Breast epithelium (tissue), 4 donors: ENCODE measurements around the gene RPUSD1. TPM values are rescaled to one million over a fixed set of nuclear protein-coding genes. Genes with fewer than 3 reads are reported as not detected.

Source experiments
- DNase-seq, 2 donors: peaks; one replicate each; pipeline ENCODE4 v3.0.0-alpha.2; 2019; ENCODE audit warnings: low spot score in 2 of 2
- H3K27ac ChIP-seq, 2 donors: fragments of 200-600 bp; sonication (generic) in 1 of 2; one replicate each; pipeline ENCODE4 v1.5.1; 2016 to 2019; ENCODE audit warnings: mild to moderate bottlenecking in 1 of 2
- H3K27me3 ChIP-seq, 2 donors: fragments of 200-600 bp; sonication (generic) in 1 of 2; one replicate each; pipeline versions ENCODE4 v1.5.1 to v1.6.0; 2017 to 2019; ENCODE audit warnings: control low read depth in 1 of 2, mild to moderate bottlenecking in 1 of 2
- H3K36me3 ChIP-seq: fragments of 200-600 bp; one replicate; pipeline ENCODE4 v1.5.1; 2019
- H3K4me1 ChIP-seq, 2 donors: fragments of 200-600 bp; sonication (generic); one replicate each; pipeline ENCODE4 v1.5.1; 2016 to 2019; ENCODE audit warnings: control low read depth in 1 of 2
- H3K4me3 ChIP-seq, 3 donors: fragments of 200-600 bp; sonication (generic); 1 replicate in 2 of 3; 2 replicates in 1 of 3; pipeline ENCODE4 v1.5.1; 2016 to 2019; ENCODE audit warnings: mild to moderate bottlenecking in 3 of 3, moderate library complexity in 2 of 3
- H3K9me3 ChIP-seq, 2 donors: fragments of 200-600 bp; sonication (generic) in 1 of 2; one replicate each; pipeline ENCODE4 v1.5.1; 2016 to 2019; ENCODE audit warnings: control low read depth in 1 of 2
- CTCF ChIP-seq, 3 donors: fragments of 450-650 bp; IDR thresholded peaks; one replicate each; pipeline ENCODE4 v1.5.1; 2016 to 2017; ENCODE audit warnings: antibody characterized with exemption in 3 of 3, mild to moderate bottlenecking in 3 of 3, moderate library complexity in 3 of 3
- POLR2A ChIP-seq: fragments of 450-650 bp; IDR thresholded peaks from one replicate; pipeline ENCODE4 v1.6.1; 2016; ENCODE audit warnings: antibody characterized with exemption, mild to moderate bottlenecking, moderate library complexity
- POLR2AphosphoS5 ChIP-seq, 3 donors: sonication (generic); formaldehyde crosslinking; IDR thresholded peaks; one replicate each; pipeline ENCODE4 v1.6.1; 2017; ENCODE audit warnings: antibody characterized with exemption in 3 of 3
- intact Hi-C: fragments of 100-400 bp; cut with DNase I; formaldehyde crosslinking; loops from one replicate; pipeline ENCODE4 v1.15.1; 2023; ENCODE audit warnings: low total_unique reads
- total RNA-seq, 3 donors: library from RNA; depleted of rRNA; stranded (reverse); fragments of >200 nt; gene quantifications; one replicate each; pipeline ENCODE4 v1.1.0, GENCODE V29; 2016

The RPUSD1 gene
- total RNA-seq, 3 donors from 2014 or later = 13.1 to 18.4 (median 16.1) TPM

DNA sequence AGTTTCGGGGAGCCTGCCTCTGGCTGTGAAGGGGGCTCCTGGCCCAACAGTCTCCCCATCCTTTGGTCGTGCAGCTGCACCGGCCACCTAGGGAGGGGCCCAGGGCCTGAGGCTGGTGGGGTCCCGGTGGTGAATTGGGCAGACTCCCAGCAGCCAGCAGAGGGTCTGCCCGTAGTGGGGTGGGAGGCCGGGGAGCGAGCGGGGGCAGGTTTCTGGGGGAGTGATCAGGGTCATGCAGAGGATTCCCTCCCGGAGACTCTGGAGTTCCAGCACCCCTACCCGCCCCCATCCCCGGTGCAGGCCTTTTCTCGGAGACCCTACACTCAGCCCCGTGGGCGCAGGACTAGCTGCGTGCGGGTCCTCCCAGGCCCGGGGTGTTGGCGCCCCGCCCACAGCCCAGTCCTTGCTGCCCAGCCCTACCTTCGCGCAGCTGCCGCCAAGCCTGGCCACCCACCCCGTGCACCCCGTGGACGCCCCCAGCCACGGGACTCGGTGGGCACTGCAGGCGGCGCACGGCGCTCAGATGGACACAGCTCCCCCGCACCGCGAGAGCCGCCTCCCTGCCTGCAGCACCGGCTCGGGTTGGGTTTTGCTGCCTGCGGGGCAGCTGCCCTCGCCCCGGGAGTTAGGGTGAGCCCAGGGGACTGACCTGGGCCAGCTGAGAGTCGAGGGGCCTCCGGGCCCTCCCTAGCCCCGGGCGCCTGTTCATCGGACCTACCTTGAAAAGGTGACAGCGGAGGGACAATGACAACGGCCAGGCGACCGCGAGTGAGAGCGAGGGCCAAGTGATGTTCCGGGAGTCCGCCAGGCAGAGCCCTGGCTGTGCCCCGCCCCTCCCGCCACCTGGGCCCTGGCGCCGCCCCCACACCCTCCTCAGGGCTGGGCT lies 12.0 kb upstream of the RPUSD1 start, which contains the start of gene GNG13:
TSS of gene GNG13 (minus strand) at position 787 of the 886 bp plus-strand sequence. CDS start 1,657 bp downstream, outside the sequence.
- no peak for TF ChIP-seq POLR2A
- TF ChIP-seq CTCF (IDR thresholded peaks at IDR 0.05) = no peak
- no peak for TF ChIP-seq POLR2AphosphoS5 (IDR thresholded peaks at IDR 0.05)
- H3K4me1 ChIP-seq = peaks cover 0 to 4% of the 10 kb centered on the region in 2 donors
- H3K27me3 ChIP-seq = peaks cover 7 to 64% of the 10 kb centered on the region in 2 donors
- H3K9me3 ChIP-seq = no peaks in the 10 kb centered on the region
- intact Hi-C loops = no loop called here
- no peaks in the 10 kb centered on the region for H3K36me3 ChIP-seq
- DNase-seq = no peak
- no peak within 1 kb of the TSS for H3K27ac ChIP-seq
- H3K4me3 ChIP-seq = peak within 1 kb of the TSS in 1 of 3 donors; percentile 37

GRCh38 chr16:799111-799947 lies 11.1 kb upstream of the RPUSD1 start:
- Histone ChIP-seq H3K4me3 (no peak overlapping the region), H3K27ac (no peak overlapping the region), H3K4me1 (peaks cover 0 to 4% of the 10 kb centered on the region in 2 donors), H3K27me3 (peaks cover 7 to 64% of the 10 kb centered on the region in 2 donors), H3K9me3 (no peaks in the 10 kb centered on the region), H3K36me3 (no peaks in the 10 kb centered on the region)
- DNase-seq = no peak
- TF ChIP-seq POLR2AphosphoS5 (IDR thresholded peaks at IDR 0.05) (no peak), CTCF (IDR thresholded peaks at IDR 0.05) (no peak), POLR2A (no peak)
- intact Hi-C loops = no loop called here

DNA sequence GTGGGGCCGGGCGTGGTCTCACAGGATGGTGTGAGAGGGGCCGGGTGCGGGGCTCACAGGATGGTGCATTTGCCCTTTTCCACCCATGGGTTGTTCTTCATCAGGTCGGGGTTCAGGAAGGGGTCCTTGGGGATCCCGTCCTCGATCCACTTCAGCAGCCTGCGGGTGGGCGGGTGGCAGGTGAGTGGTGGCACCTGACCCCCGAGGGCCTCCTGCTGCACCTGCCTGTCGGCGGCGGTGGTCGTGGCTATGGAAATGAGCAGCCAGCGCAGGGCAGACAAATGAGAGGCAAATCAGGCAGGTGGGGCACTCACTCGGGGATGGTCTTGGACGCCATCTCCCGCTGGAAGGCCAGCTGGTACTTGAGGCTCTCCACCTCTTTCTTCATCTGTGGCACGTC lies 10.5 kb upstream of the RPUSD1 start:
- Histone ChIP-seq H3K27me3 (peaks cover 7 to 64% of the 10 kb centered on the region in 2 donors), H3K27ac (no peak overlapping the region), H3K9me3 (no peaks in the 10 kb centered on the region), H3K4me3 (no peak overlapping the region), H3K36me3 (no peaks in the 10 kb centered on the region), H3K4me1 (peaks cover 0 to 4% of the 10 kb centered on the region in 2 donors)
- DNase-seq = no peak
- intact Hi-C loops = no loop called here
- TF ChIP-seq POLR2A (no peak), CTCF (IDR thresholded peaks at IDR 0.05) (no peak), POLR2AphosphoS5 (IDR thresholded peaks at IDR 0.05) (no peak)

GRCh38 chr16:797686-798085 lies 9.5 kb upstream of the RPUSD1 start:
- intact Hi-C loops = no loop called here
- H3K27me3 ChIP-seq = peaks cover 7 to 57% of the 10 kb centered on the region in 2 donors
- H3K4me3 ChIP-seq = no peak overlapping the region
- H3K9me3 ChIP-seq = no peaks in the 10 kb centered on the region
- TF ChIP-seq CTCF (IDR thresholded peaks at IDR 0.05) (no peak), POLR2AphosphoS5 (IDR thresholded peaks at IDR 0.05) (no peak), POLR2A (no peak)
- H3K4me1 ChIP-seq = peaks cover 0 to 4% of the 10 kb centered on the region in 2 donors
- no peaks in the 10 kb centered on the region for H3K36me3 ChIP-seq
- no peak for DNase-seq
- H3K27ac ChIP-seq = no peak overlapping the region
